ENCODE data around the gene SGMS1.

DNA sequence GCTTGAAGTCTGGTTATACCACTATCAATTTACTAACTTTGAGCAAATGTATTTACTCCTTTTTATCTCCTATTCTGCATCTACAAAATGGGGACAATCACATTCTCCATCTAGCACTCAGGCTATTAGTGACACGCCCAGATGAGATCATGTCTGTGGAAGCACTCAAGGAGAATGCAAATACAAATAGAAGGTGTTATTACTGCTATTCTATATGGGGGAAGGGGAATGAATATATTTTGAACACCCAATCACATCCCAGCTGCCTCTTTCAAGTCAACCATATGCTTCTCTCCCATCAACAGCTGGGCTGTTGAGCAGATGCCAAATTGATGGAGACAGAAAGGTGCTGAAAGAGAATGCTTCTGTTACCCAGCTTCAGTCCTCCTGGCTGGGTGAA lies 23.5 kb downstream of the SGMS1 start:
- TF ChIP-seq RARB (CRISPR knock-in tag; IDR thresholded peaks at IDR 0.05): no peak
- TF ChIP-seq, protein P1, sequence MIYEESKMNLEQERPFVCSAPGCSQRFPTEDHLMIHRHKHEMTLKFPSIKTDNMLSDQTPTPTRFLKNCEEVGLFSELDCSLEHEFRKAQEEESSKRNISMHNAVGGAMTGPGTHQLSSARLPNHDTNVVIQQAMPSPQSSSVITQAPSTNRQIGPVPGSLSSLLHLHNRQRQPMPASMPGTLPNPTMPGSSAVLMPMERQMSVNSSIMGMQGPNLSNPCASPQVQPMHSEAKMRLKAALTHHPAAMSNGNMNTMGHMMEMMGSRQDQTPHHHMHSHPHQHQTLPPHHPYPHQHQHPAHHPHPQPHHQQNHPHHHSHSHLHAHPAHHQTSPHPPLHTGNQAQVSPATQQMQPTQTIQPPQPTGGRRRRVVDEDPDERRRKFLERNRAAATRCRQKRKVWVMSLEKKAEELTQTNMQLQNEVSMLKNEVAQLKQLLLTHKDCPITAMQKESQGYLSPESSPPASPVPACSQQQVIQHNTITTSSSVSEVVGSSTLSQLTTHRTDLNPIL (CRISPR knock-in tag; IDR thresholded peaks at IDR 0.05; ENCODE audit: low read depth): no peak
- TF ChIP-seq, protein P2, sequence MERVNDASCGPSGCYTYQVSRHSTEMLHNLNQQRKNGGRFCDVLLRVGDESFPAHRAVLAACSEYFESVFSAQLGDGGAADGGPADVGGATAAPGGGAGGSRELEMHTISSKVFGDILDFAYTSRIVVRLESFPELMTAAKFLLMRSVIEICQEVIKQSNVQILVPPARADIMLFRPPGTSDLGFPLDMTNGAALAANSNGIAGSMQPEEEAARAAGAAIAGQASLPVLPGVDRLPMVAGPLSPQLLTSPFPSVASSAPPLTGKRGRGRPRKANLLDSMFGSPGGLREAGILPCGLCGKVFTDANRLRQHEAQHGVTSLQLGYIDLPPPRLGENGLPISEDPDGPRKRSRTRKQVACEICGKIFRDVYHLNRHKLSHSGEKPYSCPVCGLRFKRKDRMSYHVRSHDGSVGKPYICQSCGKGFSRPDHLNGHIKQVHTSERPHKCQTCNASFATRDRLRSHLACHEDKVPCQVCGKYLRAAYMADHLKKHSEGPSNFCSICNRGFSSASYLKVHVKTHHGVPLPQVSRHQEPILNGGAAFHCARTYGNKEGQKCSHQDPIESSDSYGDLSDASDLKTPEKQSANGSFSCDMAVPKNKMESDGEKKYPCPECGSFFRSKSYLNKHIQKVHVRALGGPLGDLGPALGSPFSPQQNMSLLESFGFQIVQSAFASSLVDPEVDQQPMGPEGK (CRISPR knock-in tag; IDR thresholded peaks at IDR 0.05; ENCODE audit: borderline replicate concordance): no peak
- TF ChIP-seq ZNF70 (CRISPR knock-in tag; IDR thresholded peaks at IDR 0.05): no peak
- TF ChIP-seq SNAI2 (CRISPR knock-in tag; IDR thresholded peaks at IDR 0.05): no peak
- TF ChIP-seq, protein P3, sequence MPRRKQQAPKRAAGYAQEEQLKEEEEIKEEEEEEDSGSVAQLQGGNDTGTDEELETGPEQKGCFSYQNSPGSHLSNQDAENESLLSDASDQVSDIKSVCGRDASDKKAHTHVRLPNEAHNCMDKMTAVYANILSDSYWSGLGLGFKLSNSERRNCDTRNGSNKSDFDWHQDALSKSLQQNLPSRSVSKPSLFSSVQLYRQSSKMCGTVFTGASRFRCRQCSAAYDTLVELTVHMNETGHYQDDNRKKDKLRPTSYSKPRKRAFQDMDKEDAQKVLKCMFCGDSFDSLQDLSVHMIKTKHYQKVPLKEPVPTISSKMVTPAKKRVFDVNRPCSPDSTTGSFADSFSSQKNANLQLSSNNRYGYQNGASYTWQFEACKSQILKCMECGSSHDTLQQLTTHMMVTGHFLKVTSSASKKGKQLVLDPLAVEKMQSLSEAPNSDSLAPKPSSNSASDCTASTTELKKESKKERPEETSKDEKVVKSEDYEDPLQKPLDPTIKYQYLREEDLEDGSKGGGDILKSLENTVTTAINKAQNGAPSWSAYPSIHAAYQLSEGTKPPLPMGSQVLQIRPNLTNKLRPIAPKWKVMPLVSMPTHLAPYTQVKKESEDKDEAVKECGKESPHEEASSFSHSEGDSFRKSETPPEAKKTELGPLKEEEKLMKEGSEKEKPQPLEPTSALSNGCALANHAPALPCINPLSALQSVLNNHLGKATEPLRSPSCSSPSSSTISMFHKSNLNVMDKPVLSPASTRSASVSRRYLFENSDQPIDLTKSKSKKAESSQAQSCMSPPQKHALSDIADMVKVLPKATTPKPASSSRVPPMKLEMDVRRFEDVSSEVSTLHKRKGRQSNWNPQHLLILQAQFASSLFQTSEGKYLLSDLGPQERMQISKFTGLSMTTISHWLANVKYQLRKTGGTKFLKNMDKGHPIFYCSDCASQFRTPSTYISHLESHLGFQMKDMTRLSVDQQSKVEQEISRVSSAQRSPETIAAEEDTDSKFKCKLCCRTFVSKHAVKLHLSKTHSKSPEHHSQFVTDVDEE (CRISPR knock-in tag; IDR thresholded peaks at IDR 0.05): no peak
- TF ChIP-seq ZFP30 (CRISPR knock-in tag; IDR thresholded peaks at IDR 0.05): no peak
- no peak for TF ChIP-seq ISL1 (CRISPR knock-in tag; IDR thresholded peaks at IDR 0.05)
- no peak for TF ChIP-seq BACH2 (CRISPR knock-in tag; IDR thresholded peaks at IDR 0.05; ENCODE audit: borderline replicate concordance)
- no peak for TF ChIP-seq TOX (CRISPR knock-in tag; IDR thresholded peaks at IDR 0.05; ENCODE audit: borderline replicate concordance)
- TF ChIP-seq, protein P4, sequence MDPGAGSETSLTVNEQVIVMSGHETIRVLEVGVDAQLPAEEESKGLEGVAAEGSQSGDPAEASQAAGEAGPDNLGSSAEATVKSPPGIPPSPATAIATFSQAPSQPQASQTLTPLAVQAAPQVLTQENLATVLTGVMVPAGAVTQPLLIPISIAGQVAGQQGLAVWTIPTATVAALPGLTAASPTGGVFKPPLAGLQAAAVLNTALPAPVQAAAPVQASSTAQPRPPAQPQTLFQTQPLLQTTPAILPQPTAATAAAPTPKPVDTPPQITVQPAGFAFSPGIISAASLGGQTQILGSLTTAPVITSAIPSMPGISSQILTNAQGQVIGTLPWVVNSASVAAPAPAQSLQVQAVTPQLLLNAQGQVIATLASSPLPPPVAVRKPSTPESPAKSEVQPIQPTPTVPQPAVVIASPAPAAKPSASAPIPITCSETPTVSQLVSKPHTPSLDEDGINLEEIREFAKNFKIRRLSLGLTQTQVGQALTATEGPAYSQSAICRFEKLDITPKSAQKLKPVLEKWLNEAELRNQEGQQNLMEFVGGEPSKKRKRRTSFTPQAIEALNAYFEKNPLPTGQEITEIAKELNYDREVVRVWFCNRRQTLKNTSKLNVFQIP (CRISPR knock-in tag; IDR thresholded peaks at IDR 0.05; ENCODE audit: borderline replicate concordance, low read depth): no peak
- no peak for TF ChIP-seq CSDC2 (CRISPR knock-in tag; IDR thresholded peaks at IDR 0.05)

All from SK-N-SH treated with all-trans-retinoic acid at 6 μM for 48 hours (cell line).